ENCODE results near the gene TRABD2A.

DNA sequence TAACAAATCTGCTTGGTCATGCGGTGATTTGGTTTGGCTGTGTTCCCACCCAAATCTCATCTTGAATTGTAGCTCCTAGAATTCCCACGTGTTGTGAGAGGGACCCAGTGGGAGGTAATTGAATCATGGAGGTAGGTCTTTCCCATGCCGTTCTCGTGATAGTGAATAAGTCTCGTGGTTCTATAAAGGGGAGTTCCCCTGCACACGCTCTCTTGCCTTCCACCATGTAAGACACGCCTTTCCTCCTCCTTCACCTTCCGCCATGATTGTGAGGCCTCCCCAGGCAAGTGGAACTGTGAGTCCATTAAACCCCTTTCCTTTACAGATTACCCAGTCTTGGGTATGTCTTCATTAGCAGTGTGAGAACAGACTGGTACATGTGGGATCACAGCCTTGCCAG, 36.7 kb downstream of the TRABD2A start:
- TF ChIP-seq, protein P1, sequence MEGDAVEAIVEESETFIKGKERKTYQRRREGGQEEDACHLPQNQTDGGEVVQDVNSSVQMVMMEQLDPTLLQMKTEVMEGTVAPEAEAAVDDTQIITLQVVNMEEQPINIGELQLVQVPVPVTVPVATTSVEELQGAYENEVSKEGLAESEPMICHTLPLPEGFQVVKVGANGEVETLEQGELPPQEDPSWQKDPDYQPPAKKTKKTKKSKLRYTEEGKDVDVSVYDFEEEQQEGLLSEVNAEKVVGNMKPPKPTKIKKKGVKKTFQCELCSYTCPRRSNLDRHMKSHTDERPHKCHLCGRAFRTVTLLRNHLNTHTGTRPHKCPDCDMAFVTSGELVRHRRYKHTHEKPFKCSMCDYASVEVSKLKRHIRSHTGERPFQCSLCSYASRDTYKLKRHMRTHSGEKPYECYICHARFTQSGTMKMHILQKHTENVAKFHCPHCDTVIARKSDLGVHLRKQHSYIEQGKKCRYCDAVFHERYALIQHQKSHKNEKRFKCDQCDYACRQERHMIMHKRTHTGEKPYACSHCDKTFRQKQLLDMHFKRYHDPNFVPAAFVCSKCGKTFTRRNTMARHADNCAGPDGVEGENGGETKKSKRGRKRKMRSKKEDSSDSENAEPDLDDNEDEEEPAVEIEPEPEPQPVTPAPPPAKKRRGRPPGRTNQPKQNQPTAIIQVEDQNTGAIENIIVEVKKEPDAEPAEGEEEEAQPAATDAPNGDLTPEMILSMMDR (IDR thresholded peaks at IDR 0.05): no peak
- TF ChIP-seq POLR2A (IDR thresholded peaks at IDR 0.05) (no peak), EP300 (IDR thresholded peaks at IDR 0.05) (no peak)
